NCI-H1694 (cell line): ENCODE measurements around the gene GRM8.

Source experiments
- DNase-seq: peaks from one replicate; lab custom pipeline; 2025; lab: John Stamatoyannopoulos, UW

Gene GRM8

GRCh38 chr7:126436213-126436868, 816.4 kb downstream of the GRM8 start:
- DNase-seq: no peak

GRCh38 chr7:126426652-126427051, 826.1 kb downstream of the GRM8 start:
- DNase-seq: no peak

- no peak for DNase-seq
These were observed 827.8 kb downstream of the GRM8 start for GRCh38 chr7:126424985-126425384.

- DNase-seq: no peak
These were observed 833.7 kb downstream of the GRM8 start for GRCh38 chr7:126419047-126419446.

GRCh38 chr7:126411821-126412383, 840.8 kb downstream of the GRM8 start:
- no peak for DNase-seq

GRCh38 chr7:126411032-126411820, 841.5 kb downstream of the GRM8 start:
- DNase-seq: no peak

GRCh38 chr7:126403040-126403439, 849.7 kb downstream of the GRM8 start:
- no peak for DNase-seq

GRCh38 chr7:126401918-126402317, 850.8 kb downstream of the GRM8 start:
- no peak for DNase-seq

- DNase-seq: no peak
These were observed 853.8 kb downstream of the GRM8 start for GRCh38 chr7:126398851-126399529.

GRCh38 chr7:126398285-126398684, 854.5 kb downstream of the GRM8 start:
- DNase-seq: no peak

GRCh38 chr7:126394406-126394805, 858.3 kb downstream of the GRM8 start:
- no peak for DNase-seq
